ENCODE data around the gene VWDE.

DNA sequence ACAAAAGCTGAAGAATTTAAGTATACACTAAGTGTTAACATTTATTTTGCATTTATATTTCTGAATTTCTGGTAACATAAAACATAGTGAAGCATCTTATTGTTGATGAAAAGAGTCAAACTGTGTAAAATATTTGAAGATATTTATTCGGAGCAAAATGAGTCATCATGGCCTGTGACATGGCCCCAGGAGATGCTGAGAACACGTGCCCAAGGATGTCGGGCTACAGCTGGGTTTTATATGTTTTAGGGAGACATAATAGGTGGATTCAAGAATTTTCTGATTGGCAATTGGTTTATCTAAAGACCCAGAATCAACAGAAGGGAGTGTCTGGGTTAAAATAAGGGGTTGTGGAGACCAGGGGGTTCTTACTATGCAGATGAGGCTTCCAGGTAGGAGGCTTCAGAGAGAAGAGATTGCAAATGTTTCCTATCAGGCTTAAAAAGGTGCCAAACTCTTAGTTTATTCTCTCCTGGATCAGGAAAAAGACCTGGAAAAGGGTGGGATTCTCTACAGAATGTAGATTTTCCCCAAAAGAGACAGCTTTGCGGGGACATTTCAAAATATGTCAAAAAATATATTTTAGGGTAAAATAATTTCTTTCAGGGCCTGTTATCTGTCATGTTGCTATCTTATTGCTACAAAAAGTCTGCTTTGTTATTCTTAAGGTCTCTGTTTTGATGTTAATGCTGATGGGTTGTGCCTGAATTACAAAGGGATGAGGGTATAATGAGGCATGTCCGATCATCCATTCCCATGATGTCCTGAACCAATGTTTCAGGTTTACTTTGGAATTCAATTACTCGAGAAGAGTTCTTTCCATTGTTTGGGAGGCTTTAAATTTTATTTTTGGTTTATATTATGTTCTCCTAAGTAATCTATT is 74.5 kb downstream of the VWDE start:
- TF ChIP-seq, protein P1, sequence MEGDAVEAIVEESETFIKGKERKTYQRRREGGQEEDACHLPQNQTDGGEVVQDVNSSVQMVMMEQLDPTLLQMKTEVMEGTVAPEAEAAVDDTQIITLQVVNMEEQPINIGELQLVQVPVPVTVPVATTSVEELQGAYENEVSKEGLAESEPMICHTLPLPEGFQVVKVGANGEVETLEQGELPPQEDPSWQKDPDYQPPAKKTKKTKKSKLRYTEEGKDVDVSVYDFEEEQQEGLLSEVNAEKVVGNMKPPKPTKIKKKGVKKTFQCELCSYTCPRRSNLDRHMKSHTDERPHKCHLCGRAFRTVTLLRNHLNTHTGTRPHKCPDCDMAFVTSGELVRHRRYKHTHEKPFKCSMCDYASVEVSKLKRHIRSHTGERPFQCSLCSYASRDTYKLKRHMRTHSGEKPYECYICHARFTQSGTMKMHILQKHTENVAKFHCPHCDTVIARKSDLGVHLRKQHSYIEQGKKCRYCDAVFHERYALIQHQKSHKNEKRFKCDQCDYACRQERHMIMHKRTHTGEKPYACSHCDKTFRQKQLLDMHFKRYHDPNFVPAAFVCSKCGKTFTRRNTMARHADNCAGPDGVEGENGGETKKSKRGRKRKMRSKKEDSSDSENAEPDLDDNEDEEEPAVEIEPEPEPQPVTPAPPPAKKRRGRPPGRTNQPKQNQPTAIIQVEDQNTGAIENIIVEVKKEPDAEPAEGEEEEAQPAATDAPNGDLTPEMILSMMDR (IDR thresholded peaks at IDR 0.05; ENCODE audit: low read depth, low read length): no peak
- no peak for TF ChIP-seq EZH2phosphoT487 (IDR thresholded peaks at IDR 0.05; ENCODE audit: low read depth)

Data from OCI-LY3 (cell line).